22Rv1 (cell line): ENCODE measurements around the gene AZIN2.

Experiments
- ZFX ChIP-seq: fragments of 450-650 bp; IDR thresholded peaks from 2 replicates; pipeline ENCODE4 v1.6.1; 2017; ENCODE audit warnings: antibody characterized with exemption, borderline replicate concordance
- TF ChIP-seq, protein P1 (sequence below): fragments of 450-650 bp; IDR thresholded peaks from 2 replicates; pipeline ENCODE4 v1.5.1; 2017; ENCODE audit warnings: mild to moderate bottlenecking

DNA sequence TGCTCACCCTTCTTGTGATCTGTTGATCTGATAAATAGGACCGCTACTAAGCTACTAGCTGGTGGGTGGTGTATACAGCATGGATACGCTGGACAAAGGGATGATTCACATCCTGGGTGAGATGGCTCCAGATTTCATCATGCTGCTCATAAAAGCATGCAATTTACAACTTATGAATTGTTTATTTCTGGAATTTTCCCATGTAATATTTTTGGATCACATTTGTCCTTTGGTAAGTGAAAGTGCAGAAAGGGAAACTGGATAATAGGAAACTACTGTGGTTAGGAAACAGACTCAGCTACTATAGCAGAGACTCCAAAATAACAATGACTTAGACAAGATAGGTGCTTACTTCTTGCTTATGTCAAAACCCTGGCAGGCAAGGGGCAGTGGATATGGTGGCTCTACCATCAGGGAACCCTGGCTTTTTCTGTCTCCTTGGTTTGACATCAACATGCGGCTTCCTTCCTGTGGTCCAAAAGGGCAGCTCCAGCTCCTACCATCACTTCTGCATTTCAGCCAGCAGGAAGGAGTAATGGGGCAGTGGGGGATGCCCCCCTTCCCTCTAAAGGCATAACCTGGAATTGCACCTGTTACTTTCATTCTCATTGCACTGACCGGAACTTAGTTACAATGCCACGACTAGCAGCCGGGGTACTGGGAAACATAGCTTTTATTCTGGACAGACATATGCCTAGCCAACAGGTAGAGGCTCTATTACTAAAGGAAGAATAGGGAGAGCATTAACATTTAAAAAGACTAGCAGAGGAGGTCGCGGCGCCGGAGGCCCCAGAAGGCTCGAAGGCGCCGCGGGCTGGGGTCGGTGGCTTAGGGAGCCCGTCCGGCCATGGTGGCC, 30.5 kb upstream of the AZIN2 start:
- TF ChIP-seq, protein P1, sequence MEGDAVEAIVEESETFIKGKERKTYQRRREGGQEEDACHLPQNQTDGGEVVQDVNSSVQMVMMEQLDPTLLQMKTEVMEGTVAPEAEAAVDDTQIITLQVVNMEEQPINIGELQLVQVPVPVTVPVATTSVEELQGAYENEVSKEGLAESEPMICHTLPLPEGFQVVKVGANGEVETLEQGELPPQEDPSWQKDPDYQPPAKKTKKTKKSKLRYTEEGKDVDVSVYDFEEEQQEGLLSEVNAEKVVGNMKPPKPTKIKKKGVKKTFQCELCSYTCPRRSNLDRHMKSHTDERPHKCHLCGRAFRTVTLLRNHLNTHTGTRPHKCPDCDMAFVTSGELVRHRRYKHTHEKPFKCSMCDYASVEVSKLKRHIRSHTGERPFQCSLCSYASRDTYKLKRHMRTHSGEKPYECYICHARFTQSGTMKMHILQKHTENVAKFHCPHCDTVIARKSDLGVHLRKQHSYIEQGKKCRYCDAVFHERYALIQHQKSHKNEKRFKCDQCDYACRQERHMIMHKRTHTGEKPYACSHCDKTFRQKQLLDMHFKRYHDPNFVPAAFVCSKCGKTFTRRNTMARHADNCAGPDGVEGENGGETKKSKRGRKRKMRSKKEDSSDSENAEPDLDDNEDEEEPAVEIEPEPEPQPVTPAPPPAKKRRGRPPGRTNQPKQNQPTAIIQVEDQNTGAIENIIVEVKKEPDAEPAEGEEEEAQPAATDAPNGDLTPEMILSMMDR, result no peak
- no peak for TF ChIP-seq ZFX
